BLaER1 (cell line): ENCODE measurements around the gene FUT8.

Source experiments
- H3K27ac ChIP-seq: shearing (Covaris generic); formaldehyde crosslinking; 2 replicates; pipeline ENCODE4 v1.8.1; 2022
- H3K27me3 ChIP-seq: shearing (Covaris generic); formaldehyde crosslinking; 2 replicates; pipeline ENCODE4 v1.8.1; 2022
- H3K36me3 ChIP-seq: shearing (Covaris generic); formaldehyde crosslinking; 2 replicates; pipeline ENCODE4 v1.8.1; 2022
- H3K4me1 ChIP-seq: shearing (Covaris generic); formaldehyde crosslinking; 2 replicates; pipeline ENCODE4 v1.8.1; 2022
- H3K4me2 ChIP-seq: shearing (Covaris generic); formaldehyde crosslinking; 2 replicates; pipeline ENCODE4 v1.8.1; 2022
- H3K4me3 ChIP-seq: shearing (Covaris generic); formaldehyde crosslinking; 2 replicates; pipeline ENCODE4 v1.8.1; 2022
- H3K9ac ChIP-seq: shearing (Covaris generic); formaldehyde crosslinking; 2 replicates; pipeline ENCODE4 v1.8.1; 2022
- H3K9me3 ChIP-seq: shearing (Covaris generic); formaldehyde crosslinking; 2 replicates; pipeline ENCODE4 v1.8.1; 2022
- H4K20me1 ChIP-seq: shearing (Covaris generic); formaldehyde crosslinking; 2 replicates; pipeline ENCODE4 v1.8.1; 2022
- Cebpa-rat ChIP-seq: shearing (Covaris generic); IDR thresholded peaks from 2 replicates; pipeline ENCODE4 v1.8.1; 2022

The FUT8 gene

GRCh38 chr14:65588426-65589140 is 176.1 kb downstream of the FUT8 start:
- no peaks in the 10 kb centered on the region for H3K4me1 ChIP-seq
- no peak for TF ChIP-seq Cebpa-rat
- H4K20me1 ChIP-seq: no peaks in the 10 kb centered on the region
- no peak overlapping the region for H3K27ac ChIP-seq
- H3K4me2 ChIP-seq: no peak overlapping the region
- no peak overlapping the region for H3K9ac ChIP-seq
- H3K4me3 ChIP-seq: no peak overlapping the region
- no peaks in the 10 kb centered on the region for H3K27me3 ChIP-seq
- 0 out of 2 replicates have a peak, but pooled peaks cover under 1% of the 10 kb centered on the region for H3K36me3 ChIP-seq
- 0 out of 2 replicates have a peak, but pooled peaks cover 2% of the 10 kb centered on the region for H3K9me3 ChIP-seq

DNA sequence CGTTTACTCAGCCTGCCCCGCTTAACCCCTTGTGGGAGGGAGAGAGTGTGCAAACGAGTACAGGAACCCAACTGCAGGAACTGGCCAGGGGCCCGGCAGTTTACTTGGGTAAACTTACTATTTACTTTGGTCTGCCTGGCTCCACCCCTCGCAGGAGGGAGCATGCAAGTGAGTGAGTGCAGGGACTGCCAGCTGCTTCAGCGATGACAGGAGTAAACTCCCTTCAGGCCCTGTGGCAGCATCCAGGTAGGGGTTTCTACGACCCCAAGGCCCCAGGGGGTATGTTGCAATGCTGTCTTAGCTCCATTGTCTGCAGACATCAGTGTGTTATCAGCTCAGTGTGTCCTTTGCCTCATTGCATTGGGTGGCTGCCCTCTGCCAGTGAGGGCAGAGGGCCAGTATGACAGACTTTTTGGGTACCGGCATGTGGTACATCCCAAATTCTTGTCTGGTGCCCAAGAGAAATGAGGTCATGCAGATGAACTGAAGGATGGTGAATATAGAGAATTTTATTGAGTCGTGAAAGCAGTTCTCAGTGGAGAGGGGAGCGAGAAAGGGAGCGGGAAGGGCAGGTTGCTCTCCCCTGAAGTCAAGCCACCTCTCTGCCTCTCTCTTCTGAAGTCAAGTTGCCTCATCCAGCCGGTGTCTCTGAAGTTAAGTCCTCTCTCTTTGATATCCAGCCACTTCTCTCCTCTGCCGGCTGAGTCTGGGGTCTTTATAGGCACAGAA is 181.8 kb downstream of the FUT8 start:
- Histone ChIP-seq H4K20me1 (no peaks in the 10 kb centered on the region), H3K9me3 (peaks cover 22% of the 10 kb centered on the region), H3K27me3 (no peaks in the 10 kb centered on the region), H3K4me2 (no peak overlapping the region), H3K9ac (no peak overlapping the region), H3K36me3 (peaks cover 11% of the 10 kb centered on the region; the same call in 1 of the 2 replicates), H3K4me3 (no peak overlapping the region), H3K4me1 (no peaks in the 10 kb centered on the region), H3K27ac (no peak overlapping the region)
- no peak for TF ChIP-seq Cebpa-rat

DNA sequence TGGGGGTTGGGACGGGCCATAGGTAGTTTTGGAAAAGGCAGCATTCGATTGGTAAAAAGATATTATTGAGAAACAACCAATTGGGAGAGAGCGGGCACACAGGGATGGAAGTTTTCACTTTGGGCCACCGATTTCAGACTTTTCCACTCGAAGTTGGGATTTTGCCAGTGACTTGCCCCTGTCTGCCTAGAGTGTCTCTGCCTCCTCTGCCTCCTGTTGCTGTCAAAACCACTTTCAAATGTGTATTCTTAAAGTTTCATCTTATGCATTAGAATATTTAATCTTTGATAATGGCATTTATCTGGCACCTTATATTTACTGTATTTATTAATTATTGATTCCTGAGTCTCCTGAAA is 182.3 kb downstream of the FUT8 start:
- Histone ChIP-seq H4K20me1 (no peaks in the 10 kb centered on the region), H3K9me3 (peaks cover 22% of the 10 kb centered on the region), H3K9ac (no peak overlapping the region), H3K27me3 (no peaks in the 10 kb centered on the region), H3K4me3 (no peak overlapping the region), H3K4me2 (no peak overlapping the region), H3K4me1 (no peaks in the 10 kb centered on the region), H3K27ac (no peak overlapping the region), H3K36me3 (peaks cover 11% of the 10 kb centered on the region; the same call in 1 of the 2 replicates)
- TF ChIP-seq Cebpa-rat: no peak

DNA sequence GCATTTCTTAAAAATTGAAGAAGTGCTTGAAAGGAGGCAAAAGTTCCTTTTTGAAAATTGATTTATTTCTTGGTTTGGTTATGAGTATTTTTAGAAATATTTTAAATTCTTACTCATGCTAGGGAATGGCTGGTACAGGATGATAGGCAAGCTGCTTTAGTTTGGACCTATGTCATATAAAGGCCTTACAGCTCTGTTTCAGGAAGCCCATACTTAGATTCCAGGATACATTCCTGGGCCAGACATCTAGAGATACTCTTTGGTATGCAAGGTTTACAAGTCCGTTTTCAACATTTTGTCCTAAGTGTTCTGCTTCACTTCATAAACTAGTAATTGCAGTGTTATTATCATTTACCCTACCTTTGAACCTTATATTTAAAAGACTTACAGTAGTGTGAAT is 186.8 kb downstream of the FUT8 start:
- Histone ChIP-seq H3K4me3 (no peak overlapping the region), H4K20me1 (no peaks in the 10 kb centered on the region), H3K9ac (no peak overlapping the region), H3K27ac (no peak overlapping the region), H3K9me3 (peaks cover 17% of the 10 kb centered on the region), H3K27me3 (no peaks in the 10 kb centered on the region), H3K36me3 (0 out of 2 replicates have a peak, but pooled peaks cover 2% of the 10 kb centered on the region), H3K4me1 (no peaks in the 10 kb centered on the region), H3K4me2 (no peak overlapping the region)
- no peak for TF ChIP-seq Cebpa-rat

DNA sequence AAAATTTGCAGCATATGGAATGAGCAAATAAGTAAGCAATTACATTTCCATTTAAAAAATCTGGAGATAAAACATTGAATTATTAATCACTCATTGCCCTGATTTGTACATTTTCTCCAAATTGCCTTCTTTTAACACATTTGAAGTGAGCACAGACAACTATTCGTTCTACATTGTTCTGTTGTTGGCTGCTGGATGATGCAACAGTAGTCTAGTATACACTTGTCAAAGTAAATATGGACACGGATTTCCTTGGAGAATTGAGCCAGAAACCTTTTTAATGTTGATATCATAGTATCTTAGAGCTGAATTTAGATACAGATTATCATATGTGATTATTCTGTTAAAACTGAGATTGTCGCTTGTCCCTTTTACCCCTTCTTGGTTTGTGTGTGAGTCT is 188.2 kb downstream of the FUT8 start:
- Histone ChIP-seq H4K20me1 (no peaks in the 10 kb centered on the region), H3K36me3 (no peaks in the 10 kb centered on the region), H3K4me1 (no peaks in the 10 kb centered on the region), H3K9me3 (peaks cover 6% of the 10 kb centered on the region; the same call in 1 of the 2 replicates), H3K4me3 (no peak overlapping the region), H3K27ac (no peak overlapping the region), H3K9ac (no peak overlapping the region), H3K27me3 (no peaks in the 10 kb centered on the region), H3K4me2 (no peak overlapping the region)
- TF ChIP-seq Cebpa-rat: no peak

DNA sequence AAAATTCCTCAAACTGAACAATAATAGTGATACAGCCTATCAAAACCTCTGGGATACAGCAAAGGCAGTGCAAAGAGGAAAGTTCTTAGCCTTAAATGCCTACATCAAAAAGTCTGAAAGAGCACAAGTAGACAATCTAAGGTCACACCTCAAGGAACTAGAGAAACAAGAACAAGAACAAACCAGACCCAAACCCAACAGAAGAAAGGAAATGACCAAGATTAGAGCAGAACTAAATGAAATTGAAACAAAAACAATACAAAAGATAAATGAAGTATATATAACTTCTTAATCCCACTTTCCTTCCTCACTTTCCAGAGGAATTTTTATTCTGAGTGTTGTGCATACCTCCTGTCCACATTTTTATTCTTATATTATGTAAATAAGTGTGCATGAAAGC is 192.0 kb downstream of the FUT8 start:
- Histone ChIP-seq H3K36me3 (no peaks in the 10 kb centered on the region), H3K9me3 (peaks cover 4% of the 10 kb centered on the region; the same call in 1 of the 2 replicates), H4K20me1 (no peaks in the 10 kb centered on the region), H3K4me3 (no peak overlapping the region), H3K4me2 (no peak overlapping the region), H3K27me3 (no peaks in the 10 kb centered on the region), H3K27ac (no peak overlapping the region), H3K4me1 (no peaks in the 10 kb centered on the region), H3K9ac (no peak overlapping the region)
- TF ChIP-seq Cebpa-rat: no peak

- H3K4me3 ChIP-seq: no peak overlapping the region
- no peak for TF ChIP-seq Cebpa-rat
- no peak overlapping the region for H3K27ac ChIP-seq
- no peaks in the 10 kb centered on the region for H3K36me3 ChIP-seq
- no peak overlapping the region for H3K4me2 ChIP-seq
- no peak overlapping the region for H3K9ac ChIP-seq
- peaks cover 4% of the 10 kb centered on the region; the same call in 1 of the 2 replicates for H3K9me3 ChIP-seq
- H3K4me1 ChIP-seq: no peaks in the 10 kb centered on the region
- no peaks in the 10 kb centered on the region for H4K20me1 ChIP-seq
- no peaks in the 10 kb centered on the region for H3K27me3 ChIP-seq
Measured at GRCh38 chr14:65604936-65605335, 192.4 kb downstream of the FUT8 start.

DNA sequence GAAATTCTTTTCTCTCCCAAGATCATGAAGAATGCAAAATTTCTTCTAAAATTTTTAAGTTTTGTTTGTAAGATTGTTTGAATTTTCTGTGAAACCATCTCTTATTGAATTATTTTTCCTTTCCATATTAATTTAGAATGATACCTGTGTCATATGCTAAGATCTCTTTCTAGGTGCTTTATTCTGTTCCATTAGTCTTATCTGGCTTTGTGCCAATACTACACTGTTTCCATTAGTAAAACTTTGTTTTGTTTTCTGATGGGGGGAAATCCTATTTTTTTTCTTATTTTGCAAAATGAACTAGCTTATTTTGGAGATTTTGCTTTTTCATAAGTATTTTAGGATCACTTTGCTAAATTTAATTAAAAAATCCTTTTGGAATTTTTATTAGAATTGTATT is 193.9 kb downstream of the FUT8 start:
- Histone ChIP-seq H3K9ac (no peak overlapping the region), H3K36me3 (no peaks in the 10 kb centered on the region), H3K4me3 (no peak overlapping the region), H4K20me1 (no peaks in the 10 kb centered on the region), H3K4me2 (no peak overlapping the region), H3K27me3 (no peaks in the 10 kb centered on the region), H3K9me3 (peaks cover 4% of the 10 kb centered on the region; the same call in 1 of the 2 replicates), H3K27ac (no peak overlapping the region), H3K4me1 (no peaks in the 10 kb centered on the region)
- TF ChIP-seq Cebpa-rat: no peak

GRCh38 chr14:65613131-65613650 is 200.7 kb downstream of the FUT8 start:
- Histone ChIP-seq H3K27ac (peak overlapping the region; percentile 73), H3K4me3 (no peak overlapping the region), H3K36me3 (peaks cover 14% of the 10 kb centered on the region), H3K4me2 (peak overlapping the region; percentile 65), H3K9me3 (peaks cover 10% of the 10 kb centered on the region; the same call in 1 of the 2 replicates), H3K4me1 (peaks cover 35% of the 10 kb centered on the region), H3K27me3 (no peaks in the 10 kb centered on the region), H4K20me1 (no peaks in the 10 kb centered on the region), H3K9ac (no peak overlapping the region)
- no peak for TF ChIP-seq Cebpa-rat

- no peak overlapping the region for H3K9ac ChIP-seq
- peaks cover 16% of the 10 kb centered on the region for H3K9me3 ChIP-seq
- no peaks in the 10 kb centered on the region for H3K27me3 ChIP-seq
- peaks cover 20% of the 10 kb centered on the region for H3K36me3 ChIP-seq
- no peak overlapping the region for H3K27ac ChIP-seq
- H3K4me3 ChIP-seq: no peak overlapping the region
- no peak overlapping the region for H3K4me2 ChIP-seq
- no peaks in the 10 kb centered on the region for H4K20me1 ChIP-seq
- TF ChIP-seq Cebpa-rat: no peak
- H3K4me1 ChIP-seq: peaks cover 16% of the 10 kb centered on the region
Measured at GRCh38 chr14:65618996-65619395, 206.5 kb downstream of the FUT8 start.
